ENCODE measurements around the gene STAB2.

- TF ChIP-seq EZH2 (optimal IDR thresholded peaks at IDR 0.05; ENCODE audit: low read depth, low read length) = no peak
- TF ChIP-seq, protein P1, sequence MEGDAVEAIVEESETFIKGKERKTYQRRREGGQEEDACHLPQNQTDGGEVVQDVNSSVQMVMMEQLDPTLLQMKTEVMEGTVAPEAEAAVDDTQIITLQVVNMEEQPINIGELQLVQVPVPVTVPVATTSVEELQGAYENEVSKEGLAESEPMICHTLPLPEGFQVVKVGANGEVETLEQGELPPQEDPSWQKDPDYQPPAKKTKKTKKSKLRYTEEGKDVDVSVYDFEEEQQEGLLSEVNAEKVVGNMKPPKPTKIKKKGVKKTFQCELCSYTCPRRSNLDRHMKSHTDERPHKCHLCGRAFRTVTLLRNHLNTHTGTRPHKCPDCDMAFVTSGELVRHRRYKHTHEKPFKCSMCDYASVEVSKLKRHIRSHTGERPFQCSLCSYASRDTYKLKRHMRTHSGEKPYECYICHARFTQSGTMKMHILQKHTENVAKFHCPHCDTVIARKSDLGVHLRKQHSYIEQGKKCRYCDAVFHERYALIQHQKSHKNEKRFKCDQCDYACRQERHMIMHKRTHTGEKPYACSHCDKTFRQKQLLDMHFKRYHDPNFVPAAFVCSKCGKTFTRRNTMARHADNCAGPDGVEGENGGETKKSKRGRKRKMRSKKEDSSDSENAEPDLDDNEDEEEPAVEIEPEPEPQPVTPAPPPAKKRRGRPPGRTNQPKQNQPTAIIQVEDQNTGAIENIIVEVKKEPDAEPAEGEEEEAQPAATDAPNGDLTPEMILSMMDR (IDR thresholded peaks at IDR 0.05; ENCODE audit: low read length) = no peak
Measured at GRCh38 chr12:103758310-103759089, 171.4 kb downstream of the STAB2 start.
